ENCODE measurements around the gene BLVRA.

GRCh38 chr7:43768887-43769272 lies 10.4 kb downstream of the BLVRA start:
- TF ChIP-seq, protein P1, sequence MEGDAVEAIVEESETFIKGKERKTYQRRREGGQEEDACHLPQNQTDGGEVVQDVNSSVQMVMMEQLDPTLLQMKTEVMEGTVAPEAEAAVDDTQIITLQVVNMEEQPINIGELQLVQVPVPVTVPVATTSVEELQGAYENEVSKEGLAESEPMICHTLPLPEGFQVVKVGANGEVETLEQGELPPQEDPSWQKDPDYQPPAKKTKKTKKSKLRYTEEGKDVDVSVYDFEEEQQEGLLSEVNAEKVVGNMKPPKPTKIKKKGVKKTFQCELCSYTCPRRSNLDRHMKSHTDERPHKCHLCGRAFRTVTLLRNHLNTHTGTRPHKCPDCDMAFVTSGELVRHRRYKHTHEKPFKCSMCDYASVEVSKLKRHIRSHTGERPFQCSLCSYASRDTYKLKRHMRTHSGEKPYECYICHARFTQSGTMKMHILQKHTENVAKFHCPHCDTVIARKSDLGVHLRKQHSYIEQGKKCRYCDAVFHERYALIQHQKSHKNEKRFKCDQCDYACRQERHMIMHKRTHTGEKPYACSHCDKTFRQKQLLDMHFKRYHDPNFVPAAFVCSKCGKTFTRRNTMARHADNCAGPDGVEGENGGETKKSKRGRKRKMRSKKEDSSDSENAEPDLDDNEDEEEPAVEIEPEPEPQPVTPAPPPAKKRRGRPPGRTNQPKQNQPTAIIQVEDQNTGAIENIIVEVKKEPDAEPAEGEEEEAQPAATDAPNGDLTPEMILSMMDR (IDR thresholded peaks at IDR 0.05; ENCODE audit: low read depth, low read length): no peak
- TF ChIP-seq EZH2phosphoT487 (IDR thresholded peaks at IDR 0.05; ENCODE audit: low read depth): no peak

All from OCI-LY3 (cell line).